Fibroblast of pulmonary artery (primary cell): ENCODE data around the gene VAV2.

Experiments used
- DNase-seq: peaks from one replicate; pipeline ENCODE4 v3.0.0-alpha.2; 2010; ENCODE audit warnings: low read depth
- H3K4me3 ChIP-seq: replicated peaks from 2 replicates; pipeline ENCODE4 v1.5.1; 2011; ENCODE audit warnings: low read depth, mild to moderate bottlenecking, control low read depth, low read length, moderate library complexity
- TF ChIP-seq, protein P1 (sequence below): IDR thresholded peaks from 2 replicates; pipeline ENCODE4 v1.5.1; 2011; ENCODE audit warnings: mild to moderate bottlenecking, control low read depth, low read length, inconsistent platforms; ENCODE audit errors: missing control alignments

The VAV2 gene

DNA sequence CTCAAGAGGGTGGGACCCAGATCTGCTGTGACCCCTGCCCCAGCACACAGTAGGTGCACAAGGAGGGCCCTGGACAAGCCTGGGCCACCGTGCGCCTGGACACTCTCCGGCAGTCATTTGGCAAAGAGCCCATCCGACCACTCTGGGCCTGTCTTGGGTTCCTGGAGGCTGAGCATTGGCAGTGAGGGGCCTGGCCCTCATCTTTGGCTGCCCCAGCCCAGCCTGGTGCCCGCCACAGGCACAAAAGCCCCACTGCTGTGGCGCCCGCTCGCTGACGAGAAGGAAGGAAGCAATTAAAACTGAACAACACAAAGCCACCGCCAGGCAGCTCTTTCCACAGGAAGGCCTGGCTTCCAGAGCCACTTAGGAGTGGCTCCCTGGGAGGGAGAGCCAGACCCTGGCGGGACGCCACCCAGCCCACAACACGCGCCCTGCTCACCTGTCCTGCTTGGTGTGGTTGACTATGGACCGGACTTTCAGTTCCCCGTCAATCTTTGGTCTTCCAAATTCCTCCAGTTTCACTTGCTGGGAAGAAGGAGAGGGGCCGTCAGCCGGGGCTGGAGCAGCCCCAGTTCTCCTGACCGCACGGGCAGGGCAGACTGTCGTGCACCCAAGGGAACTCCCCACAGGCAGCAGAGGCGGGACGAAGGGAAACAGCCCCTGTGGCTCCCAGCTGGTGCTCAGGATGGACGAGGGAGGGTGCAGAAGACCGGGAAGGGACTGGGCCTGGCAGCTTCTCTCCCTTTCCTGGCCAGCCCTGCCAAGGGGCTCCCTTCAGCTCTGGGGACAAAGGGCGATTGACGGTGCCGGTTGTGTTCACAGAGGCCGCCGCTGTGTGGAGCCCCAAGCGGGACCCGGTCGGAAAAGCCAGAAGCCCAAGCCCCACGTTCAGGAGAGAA is 203.1 kb downstream of the VAV2 start:
- TF ChIP-seq, protein P1, sequence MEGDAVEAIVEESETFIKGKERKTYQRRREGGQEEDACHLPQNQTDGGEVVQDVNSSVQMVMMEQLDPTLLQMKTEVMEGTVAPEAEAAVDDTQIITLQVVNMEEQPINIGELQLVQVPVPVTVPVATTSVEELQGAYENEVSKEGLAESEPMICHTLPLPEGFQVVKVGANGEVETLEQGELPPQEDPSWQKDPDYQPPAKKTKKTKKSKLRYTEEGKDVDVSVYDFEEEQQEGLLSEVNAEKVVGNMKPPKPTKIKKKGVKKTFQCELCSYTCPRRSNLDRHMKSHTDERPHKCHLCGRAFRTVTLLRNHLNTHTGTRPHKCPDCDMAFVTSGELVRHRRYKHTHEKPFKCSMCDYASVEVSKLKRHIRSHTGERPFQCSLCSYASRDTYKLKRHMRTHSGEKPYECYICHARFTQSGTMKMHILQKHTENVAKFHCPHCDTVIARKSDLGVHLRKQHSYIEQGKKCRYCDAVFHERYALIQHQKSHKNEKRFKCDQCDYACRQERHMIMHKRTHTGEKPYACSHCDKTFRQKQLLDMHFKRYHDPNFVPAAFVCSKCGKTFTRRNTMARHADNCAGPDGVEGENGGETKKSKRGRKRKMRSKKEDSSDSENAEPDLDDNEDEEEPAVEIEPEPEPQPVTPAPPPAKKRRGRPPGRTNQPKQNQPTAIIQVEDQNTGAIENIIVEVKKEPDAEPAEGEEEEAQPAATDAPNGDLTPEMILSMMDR = no peak
- no peak overlapping the region for H3K4me3 ChIP-seq
- DNase-seq = no peak

- no peak for DNase-seq
- TF ChIP-seq, protein P1 = no peak
- no peak overlapping the region for H3K4me3 ChIP-seq
Measured at GRCh38 chr9:133788045-133788818, 203.9 kb downstream of the VAV2 start.

DNA sequence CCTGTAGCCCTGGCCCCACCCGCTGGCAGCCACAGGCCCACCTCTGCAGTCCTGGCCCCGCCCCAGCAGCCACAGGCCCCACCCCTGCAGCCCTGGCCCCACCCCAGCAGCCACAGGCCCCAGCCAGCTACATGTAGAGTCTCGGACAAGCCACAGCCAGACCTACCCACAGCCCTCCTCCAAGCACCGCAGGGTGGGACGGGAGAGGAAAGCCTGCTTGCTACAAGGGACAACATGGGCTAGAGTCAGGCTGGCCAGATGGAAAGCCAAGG is 204.4 kb downstream of the VAV2 start:
- no peak for DNase-seq
- H3K4me3 ChIP-seq = no peak overlapping the region
- TF ChIP-seq, protein P1 = no peak

DNA sequence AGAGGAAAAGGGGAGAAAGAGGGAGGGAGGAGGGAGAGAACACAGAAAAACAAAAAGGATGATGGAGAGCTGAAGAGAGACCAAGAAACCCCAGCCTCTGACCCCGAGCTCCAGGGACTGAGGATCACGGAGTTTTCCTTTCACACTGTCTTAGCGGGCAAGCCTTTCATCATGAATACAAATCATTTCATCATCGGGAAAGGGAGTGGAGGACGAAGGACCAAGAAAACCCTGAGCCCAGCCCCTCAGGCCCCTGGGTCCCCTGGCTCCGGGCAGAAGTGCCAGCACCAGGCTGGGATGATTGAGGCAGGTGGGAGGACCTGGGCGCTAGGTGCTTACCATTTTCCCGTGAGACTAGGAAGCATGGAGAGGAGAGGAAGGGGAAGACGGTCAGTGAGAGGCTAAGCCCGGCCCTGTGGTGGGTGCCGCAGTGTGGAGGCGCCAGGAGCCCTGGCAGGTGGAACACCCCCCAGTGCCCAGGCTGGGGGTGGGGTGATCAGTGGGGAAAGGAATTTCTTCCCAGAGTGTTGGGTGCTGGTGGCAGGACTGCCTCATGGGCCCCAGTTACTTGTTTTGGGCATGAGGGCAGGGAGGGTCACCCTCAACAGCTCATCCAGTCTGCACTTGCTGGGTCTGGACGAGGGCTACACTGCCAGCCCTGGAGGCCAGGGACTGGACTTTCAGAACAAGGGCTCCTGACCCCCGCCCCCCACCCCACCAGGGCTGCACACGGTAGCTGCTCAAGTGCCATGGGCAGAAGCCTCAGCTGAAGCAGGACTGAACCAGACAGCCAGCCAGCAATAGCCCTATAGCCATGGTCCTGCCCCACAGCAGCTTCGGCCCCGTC is 205.0 kb downstream of the VAV2 start:
- no peak overlapping the region for H3K4me3 ChIP-seq
- DNase-seq = no peak
- TF ChIP-seq, protein P1 = no peak

DNA sequence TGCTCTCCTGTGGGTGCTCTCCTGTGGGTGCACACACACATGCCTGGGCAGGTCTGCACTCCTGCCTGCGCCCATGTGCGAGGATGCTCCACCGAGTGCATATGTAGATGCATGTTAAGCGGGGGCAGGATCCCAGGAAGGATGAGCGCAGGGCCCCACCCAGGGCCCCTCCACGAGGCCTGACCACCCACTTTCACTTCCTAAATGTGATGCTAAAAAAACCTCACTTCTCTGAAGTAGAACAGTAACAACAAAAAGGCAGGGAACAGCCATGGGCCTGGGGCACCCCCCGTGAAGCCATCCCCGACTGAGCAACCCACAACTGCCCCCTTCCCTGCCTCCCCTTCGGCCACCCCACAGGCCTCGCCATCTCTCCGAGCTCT is 205.8 kb downstream of the VAV2 start:
- no peak for DNase-seq
- H3K4me3 ChIP-seq = no peak overlapping the region
- TF ChIP-seq, protein P1 = no peak

DNA sequence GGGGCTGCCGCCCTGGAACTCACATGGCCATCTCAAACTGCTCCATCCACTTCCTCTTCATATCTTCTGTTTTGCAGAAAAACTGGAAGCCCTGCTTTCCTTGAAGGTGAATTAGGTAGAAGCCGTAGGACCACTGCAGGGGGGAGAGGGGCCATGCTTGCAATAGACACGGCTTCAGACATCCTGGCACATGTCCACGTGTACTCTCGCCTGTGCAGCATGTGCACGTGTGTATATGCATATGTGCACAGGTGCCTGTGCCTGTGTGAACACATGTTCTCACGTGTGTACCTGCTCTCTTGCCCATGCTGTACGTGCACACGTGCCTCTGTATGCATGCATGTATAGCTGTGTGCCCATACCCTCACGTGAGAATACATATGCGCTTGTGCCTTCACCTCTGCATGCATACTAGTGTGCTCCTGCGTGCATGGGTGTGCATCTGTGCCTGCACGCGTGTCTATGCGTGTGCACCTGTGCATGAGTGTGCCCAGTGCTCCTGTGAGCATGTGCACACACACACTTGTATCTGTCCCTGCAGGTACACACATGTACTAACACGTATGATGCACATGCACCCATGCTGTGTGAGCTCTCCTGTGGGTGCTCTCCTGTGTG is 206.3 kb downstream of the VAV2 start:
- DNase-seq = no peak
- TF ChIP-seq, protein P1 = no peak
- H3K4me3 ChIP-seq = no peak overlapping the region
